ENCODE results near the gene SHROOM3. TPM values are rescaled to one million over a fixed set of nuclear protein-coding genes. Genes with fewer than 3 reads are reported as not detected.

Gene SHROOM3
- polyA plus RNA-seq, 1 donor from 2014 or later, result 2.7 TPM

- no peaks in the 10 kb centered on the region for H3K36me3 ChIP-seq (ENCODE audit: insufficient read depth, low read length)
- H3K9ac ChIP-seq (ENCODE audit: low read length), result no peak overlapping the region
- H3K9me3 ChIP-seq (ENCODE audit: low read length), result peaks cover 5% of the 10 kb centered on the region
- H3K27me3 ChIP-seq (ENCODE audit: insufficient read depth, low read depth, low read length), result no peaks in the 10 kb centered on the region
- no peaks in the 10 kb centered on the region for H3K9me2 ChIP-seq (ENCODE audit: insufficient read depth, low read length)
- peaks cover 3% of the 10 kb centered on the region for H3K79me2 ChIP-seq (replicated peaks; ENCODE audit: insufficient read depth, low read length)
- H3K4me2 ChIP-seq (ENCODE audit: low read length), result no peak overlapping the region
- no peak for TF ChIP-seq RAD21 (conservative IDR thresholded peaks at IDR 0.05)
- TF ChIP-seq REST (IDR thresholded peaks at IDR 0.05; ENCODE audit: borderline replicate concordance), result no peak
- no peak for TF ChIP-seq EZH2 (IDR thresholded peaks at IDR 0.05; ENCODE audit: borderline replicate concordance, insufficient read depth, low read length, poor library complexity, severe bottlenecking)
- TF ChIP-seq TAF1 (IDR thresholded peaks at IDR 0.05; ENCODE audit: low read depth), result no peak
- no peaks in the 10 kb centered on the region for H3F3A ChIP-seq (ENCODE audit: insufficient read depth, low read length, poor library complexity, severe bottlenecking)
- no peaks in the 10 kb centered on the region for H4K20me1 ChIP-seq (ENCODE audit: insufficient read depth)
- H3K27ac ChIP-seq (ENCODE audit: low read length), result no peak overlapping the region
- H2AFZ ChIP-seq (ENCODE audit: low read depth, low read length), result no peak overlapping the region
- no peak overlapping the region for H3K4me3 ChIP-seq (ENCODE audit: low read length)
Measured at GRCh38 chr4:76554630-76555029, 119.6 kb downstream of the SHROOM3 start.

GRCh38 chr4:76556452-76556851 is 121.4 kb downstream of the SHROOM3 start:
- Histone ChIP-seq H3K9ac (ENCODE audit: low read length) (no peak overlapping the region), H3K9me3 (ENCODE audit: low read length) (peaks cover 5% of the 10 kb centered on the region), H3F3A (ENCODE audit: insufficient read depth, low read length, poor library complexity, severe bottlenecking) (no peaks in the 10 kb centered on the region), H3K9me2 (ENCODE audit: insufficient read depth, low read length) (no peaks in the 10 kb centered on the region), H3K27ac (ENCODE audit: low read length) (no peak overlapping the region), H2AFZ (ENCODE audit: low read depth, low read length) (no peak overlapping the region), H3K36me3 (ENCODE audit: insufficient read depth, low read length) (no peaks in the 10 kb centered on the region), H4K20me1 (ENCODE audit: insufficient read depth) (no peaks in the 10 kb centered on the region), H3K4me2 (ENCODE audit: low read length) (no peak overlapping the region), H3K4me3 (ENCODE audit: low read length) (no peak overlapping the region), H3K27me3 (ENCODE audit: insufficient read depth, low read depth, low read length) (no peaks in the 10 kb centered on the region), H3K79me2 (replicated peaks; ENCODE audit: insufficient read depth, low read length) (peaks cover 3% of the 10 kb centered on the region)
- no peak for TF ChIP-seq MXI1 (conservative IDR thresholded peaks at IDR 0.05; ENCODE audit: poor library complexity, severe bottlenecking)
- TF ChIP-seq CTCF (IDR thresholded peaks at IDR 0.05; ENCODE audit: poor library complexity, severe bottlenecking), result no peak
- no peak for TF ChIP-seq EP300 (conservative IDR thresholded peaks at IDR 0.05; ENCODE audit: poor library complexity, severe bottlenecking)
- TF ChIP-seq POLR2AphosphoS5 (IDR thresholded peaks at IDR 0.05), result no peak
- TF ChIP-seq RAD21 (conservative IDR thresholded peaks at IDR 0.05), result no peak
- TF ChIP-seq REST (IDR thresholded peaks at IDR 0.05; ENCODE audit: borderline replicate concordance), result no peak
- no peak for TF ChIP-seq TAF1 (IDR thresholded peaks at IDR 0.05; ENCODE audit: low read depth)
- TF ChIP-seq EZH2 (IDR thresholded peaks at IDR 0.05; ENCODE audit: borderline replicate concordance, insufficient read depth, low read length, poor library complexity, severe bottlenecking), result no peak
- no peak for TF ChIP-seq SMC3 (conservative IDR thresholded peaks at IDR 0.05; ENCODE audit: poor library complexity)

Data from neural cell (in vitro differentiated cells).